Testis (tissue), 2 donors: Measurements from ENCODE around the gene HNF4A.

Experiments used
- POLR2A ChIP-seq: fragments of 450-650 bp; IDR thresholded peaks from one replicate; pipeline ENCODE4 v1.6.1; 2017; ENCODE audit warnings: antibody characterized with exemption, mild to moderate bottlenecking, moderate library complexity
- TF ChIP-seq, protein P1 (sequence below), 3 experiments: fragments of 450-650 bp in 2 of 3; fragments of 200-600 bp in 1 of 3; sonication (generic) in 1 of 3; IDR thresholded peaks; one replicate each; pipeline ENCODE4 v1.5.1; 2016 to 2019; ENCODE audit warnings: antibody characterized with exemption in 3 of 3, mild to moderate bottlenecking in 2 of 3, moderate library complexity in 1 of 3

DNA sequence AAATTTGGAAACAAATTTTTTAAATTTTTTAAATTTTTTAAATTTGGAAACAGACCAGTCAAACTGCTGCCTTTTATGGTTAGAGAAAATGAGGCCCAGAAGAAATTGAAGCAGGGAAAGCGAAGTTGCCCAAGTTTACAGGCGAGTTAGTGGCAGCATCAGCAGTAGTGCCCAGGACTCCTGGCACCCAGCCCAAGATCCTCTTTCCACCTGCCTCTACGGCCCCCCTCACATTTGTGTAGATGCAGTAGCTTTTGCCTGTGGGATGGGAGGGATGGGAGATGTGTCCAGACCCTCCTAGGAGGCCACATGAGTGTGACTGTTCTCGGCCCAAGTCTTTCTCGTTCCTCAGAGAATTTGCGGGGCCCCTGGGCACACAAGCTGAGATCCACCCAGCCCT lies 49.8 kb downstream of the HNF4A start:
- TF ChIP-seq, protein P1, sequence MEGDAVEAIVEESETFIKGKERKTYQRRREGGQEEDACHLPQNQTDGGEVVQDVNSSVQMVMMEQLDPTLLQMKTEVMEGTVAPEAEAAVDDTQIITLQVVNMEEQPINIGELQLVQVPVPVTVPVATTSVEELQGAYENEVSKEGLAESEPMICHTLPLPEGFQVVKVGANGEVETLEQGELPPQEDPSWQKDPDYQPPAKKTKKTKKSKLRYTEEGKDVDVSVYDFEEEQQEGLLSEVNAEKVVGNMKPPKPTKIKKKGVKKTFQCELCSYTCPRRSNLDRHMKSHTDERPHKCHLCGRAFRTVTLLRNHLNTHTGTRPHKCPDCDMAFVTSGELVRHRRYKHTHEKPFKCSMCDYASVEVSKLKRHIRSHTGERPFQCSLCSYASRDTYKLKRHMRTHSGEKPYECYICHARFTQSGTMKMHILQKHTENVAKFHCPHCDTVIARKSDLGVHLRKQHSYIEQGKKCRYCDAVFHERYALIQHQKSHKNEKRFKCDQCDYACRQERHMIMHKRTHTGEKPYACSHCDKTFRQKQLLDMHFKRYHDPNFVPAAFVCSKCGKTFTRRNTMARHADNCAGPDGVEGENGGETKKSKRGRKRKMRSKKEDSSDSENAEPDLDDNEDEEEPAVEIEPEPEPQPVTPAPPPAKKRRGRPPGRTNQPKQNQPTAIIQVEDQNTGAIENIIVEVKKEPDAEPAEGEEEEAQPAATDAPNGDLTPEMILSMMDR (IDR thresholded peaks at IDR 0.05): no peak
- TF ChIP-seq POLR2A: no peak
